AG09309 (cell line): ENCODE data around the gene NSD1.
"Not testable (repeated sequence)": the region's sequence is repeated elsewhere in the genome, so short reads cannot be mapped to it uniquely, and the experiment has no call there.

Experiments used
- DNase-seq: peaks from one replicate; pipeline ENCODE4 v3.0.0-alpha.2; 2010; ENCODE audit warnings: low read depth
- H3K4me3 ChIP-seq: 2 replicates; pipeline ENCODE4 v1.5.1; 2011; ENCODE audit warnings: mild to moderate bottlenecking, low read depth, low read length, moderate library complexity; ENCODE audit not compliant: control insufficient read depth
- TF ChIP-seq, protein P1 (sequence below): IDR thresholded peaks from 2 replicates; pipeline ENCODE4 v1.5.1; 2011; ENCODE audit warnings: mild to moderate bottlenecking, low read depth, low read length, inconsistent platforms; ENCODE audit not compliant: insufficient read depth, control insufficient read depth; ENCODE audit errors: missing control alignments

The NSD1 gene

GRCh38 chr5:177339107-177339638 lies 205.6 kb downstream of the NSD1 start:
- DNase-seq, result no peak
- H3K4me3 ChIP-seq, result no peak overlapping the region

GRCh38 chr5:177343000-177343399 lies 209.4 kb downstream of the NSD1 start:
- not testable (repeated sequence) for DNase-seq, H3K4me3 ChIP-seq

More at GRCh38 chr5:177339107-177339638, 205.6 kb downstream of the NSD1 start:
- TF ChIP-seq, protein P1, sequence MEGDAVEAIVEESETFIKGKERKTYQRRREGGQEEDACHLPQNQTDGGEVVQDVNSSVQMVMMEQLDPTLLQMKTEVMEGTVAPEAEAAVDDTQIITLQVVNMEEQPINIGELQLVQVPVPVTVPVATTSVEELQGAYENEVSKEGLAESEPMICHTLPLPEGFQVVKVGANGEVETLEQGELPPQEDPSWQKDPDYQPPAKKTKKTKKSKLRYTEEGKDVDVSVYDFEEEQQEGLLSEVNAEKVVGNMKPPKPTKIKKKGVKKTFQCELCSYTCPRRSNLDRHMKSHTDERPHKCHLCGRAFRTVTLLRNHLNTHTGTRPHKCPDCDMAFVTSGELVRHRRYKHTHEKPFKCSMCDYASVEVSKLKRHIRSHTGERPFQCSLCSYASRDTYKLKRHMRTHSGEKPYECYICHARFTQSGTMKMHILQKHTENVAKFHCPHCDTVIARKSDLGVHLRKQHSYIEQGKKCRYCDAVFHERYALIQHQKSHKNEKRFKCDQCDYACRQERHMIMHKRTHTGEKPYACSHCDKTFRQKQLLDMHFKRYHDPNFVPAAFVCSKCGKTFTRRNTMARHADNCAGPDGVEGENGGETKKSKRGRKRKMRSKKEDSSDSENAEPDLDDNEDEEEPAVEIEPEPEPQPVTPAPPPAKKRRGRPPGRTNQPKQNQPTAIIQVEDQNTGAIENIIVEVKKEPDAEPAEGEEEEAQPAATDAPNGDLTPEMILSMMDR, result no peak

DNA sequence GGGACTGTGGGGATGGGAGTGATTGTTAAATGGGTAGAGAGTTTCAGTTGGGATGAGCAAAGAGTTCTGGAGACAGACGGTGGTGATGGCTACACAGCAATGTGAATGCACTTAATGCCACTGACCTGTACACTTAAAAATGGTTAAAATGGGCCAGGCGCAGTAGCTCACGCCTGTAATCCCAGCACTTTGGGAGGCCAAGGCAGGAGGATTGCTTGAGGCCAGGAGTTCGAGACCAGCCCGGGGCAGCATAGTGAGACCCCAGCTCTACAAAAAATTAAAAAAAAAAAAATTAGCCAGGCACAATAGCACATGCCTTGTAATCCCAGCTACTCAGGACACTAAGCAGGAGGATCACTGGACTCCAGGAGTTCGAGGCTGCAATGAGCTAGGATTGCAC lies 210.2 kb downstream of the NSD1 start:
- H3K4me3 ChIP-seq, result no peak overlapping the region
- TF ChIP-seq, protein P1, result no peak
- DNase-seq, result no peak

DNA sequence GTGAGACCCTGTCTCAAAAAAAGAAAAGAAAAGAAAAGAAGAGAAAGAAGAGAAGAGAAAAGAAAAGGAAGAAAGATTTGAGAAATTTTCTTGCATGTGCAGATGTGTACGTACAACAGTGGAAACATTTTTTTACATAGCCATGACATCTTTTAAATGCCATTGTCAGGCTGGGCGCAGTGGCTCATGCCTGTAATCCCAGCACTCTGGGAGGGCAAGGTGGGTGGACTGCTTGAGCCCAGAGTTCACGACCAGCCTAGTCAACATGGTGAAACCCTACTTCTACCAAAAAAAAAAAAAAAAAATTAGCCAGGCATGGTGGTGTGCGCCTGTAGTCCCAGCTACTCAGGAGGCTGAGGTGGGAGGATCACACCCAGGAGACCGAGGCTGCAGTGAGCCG lies 211.3 kb downstream of the NSD1 start:
- no peak for DNase-seq
- TF ChIP-seq, protein P1, result no peak
- no peak overlapping the region for H3K4me3 ChIP-seq

GRCh38 chr5:177346820-177347219 lies 213.2 kb downstream of the NSD1 start:
- no peak for DNase-seq
- TF ChIP-seq, protein P1, result no peak

DNA sequence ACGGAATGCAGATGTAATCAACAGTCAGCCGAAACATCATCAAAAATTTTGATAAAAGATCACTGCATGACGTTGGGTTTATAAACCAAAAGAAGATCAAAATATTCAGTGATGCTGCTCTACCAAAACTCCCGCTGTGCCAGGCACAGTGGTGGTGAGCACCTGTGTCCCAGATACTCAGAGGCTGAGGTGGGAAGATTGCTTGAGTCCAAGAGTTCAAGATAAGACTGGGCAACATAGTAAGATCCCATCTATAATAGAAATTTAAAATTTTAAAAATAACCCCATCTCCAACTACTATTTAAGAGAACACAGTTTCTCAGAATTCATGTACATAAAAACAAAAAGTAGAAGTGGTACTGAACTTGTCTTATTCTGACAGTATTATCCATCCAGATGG lies 214.1 kb downstream of the NSD1 start:
- DNase-seq, result no peak
- TF ChIP-seq, protein P1, result no peak
- H3K4me3 ChIP-seq, result no peak overlapping the region

More at GRCh38 chr5:177346820-177347219, 213.2 kb downstream of the NSD1 start:
- no peak overlapping the region for H3K4me3 ChIP-seq

- DNase-seq, result no peak
- no peak overlapping the region for H3K4me3 ChIP-seq
- TF ChIP-seq, protein P1, result no peak
Observed at GRCh38 chr5:177349362-177349647, 215.7 kb downstream of the NSD1 start.
